Measurements from ENCODE around the gene TNFRSF18.

Gene TNFRSF18

GRCh38 chr1:1235016-1235744, 28.8 kb upstream of the TNFRSF18 start:
- Histone ChIP-seq H3K36me3 (ENCODE audit: control insufficient read depth, insufficient read depth, low read length) (no peaks in the 10 kb centered on the region; the same call in 1 of the 2 replicates), H3K27me3 (replicated peaks; ENCODE audit: control insufficient read depth, insufficient read depth, low read length) (no peaks in the 10 kb centered on the region; the same call in 1 of the 2 replicates), H3K4me3 (replicated peaks; ENCODE audit: low read depth, low read length) (no peak overlapping the region)
- no peak for TF ChIP-seq CTCF (IDR thresholded peaks at IDR 0.05; ENCODE audit: insufficient read depth, low read length, poor library complexity, severe bottlenecking)
- DNase-seq (ENCODE audit: extremely low read depth, insufficient read length), result no peak

GRCh38 chr1:1234180-1234808, 27.9 kb upstream of the TNFRSF18 start:
- H3K4me3 ChIP-seq (replicated peaks; ENCODE audit: low read depth, low read length), result no peak overlapping the region
- no peak for TF ChIP-seq CTCF (IDR thresholded peaks at IDR 0.05; ENCODE audit: insufficient read depth, low read length, poor library complexity, severe bottlenecking)
- DNase-seq (ENCODE audit: extremely low read depth, insufficient read length), result no peak
- peaks cover 3% of the 10 kb centered on the region; the same call in 1 of the 2 replicates for H3K36me3 ChIP-seq (ENCODE audit: control insufficient read depth, insufficient read depth, low read length)
- no peaks in the 10 kb centered on the region; the same call in 1 of the 2 replicates for H3K27me3 ChIP-seq (replicated peaks; ENCODE audit: control insufficient read depth, insufficient read depth, low read length)

- Histone ChIP-seq H3K4me3 (replicated peaks; ENCODE audit: low read depth, low read length) (no peak overlapping the region), H3K27me3 (replicated peaks; ENCODE audit: control insufficient read depth, insufficient read depth, low read length) (no peaks in the 10 kb centered on the region; the same call in 1 of the 2 replicates), H3K36me3 (ENCODE audit: control insufficient read depth, insufficient read depth, low read length) (peaks cover 4% of the 10 kb centered on the region)
- TF ChIP-seq CTCF (IDR thresholded peaks at IDR 0.05; ENCODE audit: insufficient read depth, low read length, poor library complexity, severe bottlenecking), result no peak
- DNase-seq (ENCODE audit: extremely low read depth, insufficient read length), result no peak
Measured at GRCh38 chr1:1233567-1233892, 27.1 kb upstream of the TNFRSF18 start.

GRCh38 chr1:1232796-1233566, 26.6 kb upstream of the TNFRSF18 start:
- Histone ChIP-seq H3K36me3 (ENCODE audit: control insufficient read depth, insufficient read depth, low read length) (peaks cover 10% of the 10 kb centered on the region), H3K4me3 (replicated peaks; ENCODE audit: low read depth, low read length) (peak overlapping the region; percentile 46; the same call in 1 of the 2 replicates), H3K27me3 (replicated peaks; ENCODE audit: control insufficient read depth, insufficient read depth, low read length) (no peaks in the 10 kb centered on the region; the same call in 1 of the 2 replicates)
- no peak for TF ChIP-seq CTCF (IDR thresholded peaks at IDR 0.05; ENCODE audit: insufficient read depth, low read length, poor library complexity, severe bottlenecking)
- DNase-seq (ENCODE audit: extremely low read depth, insufficient read length), result no peak

GRCh38 chr1:1232208-1232795, 25.9 kb upstream of the TNFRSF18 start, which contains the start of gene B3GALT6:
Gene B3GALT6 (plus strand): TSS chr1:1232237. CDS start chr1:1232279, 42 bp downstream.
- Histone ChIP-seq H3K27me3 (replicated peaks; ENCODE audit: control insufficient read depth, insufficient read depth, low read length) (no peaks in the 10 kb centered on the region), H3K36me3 (ENCODE audit: control insufficient read depth, insufficient read depth, low read length) (peaks cover 16% of the 10 kb centered on the region), H3K4me3 (replicated peaks; ENCODE audit: low read depth, low read length) (peak within 1 kb of the TSS; percentile 95)
- no peak for TF ChIP-seq CTCF (IDR thresholded peaks at IDR 0.05; ENCODE audit: insufficient read depth, low read length, poor library complexity, severe bottlenecking)
- no peak for DNase-seq (ENCODE audit: extremely low read depth, insufficient read length)
